B cell (primary cell): Measurements from ENCODE around the gene SYNPR. TPM values are rescaled to one million over a fixed set of nuclear protein-coding genes. Genes with fewer than 3 reads are reported as not detected.

Experiments used
- ATAC-seq: fragments of 200-7000 bp; cut with Tn5 transposase; one replicate; pipeline ENCODE4 v1.10.0; 2021; ENCODE audit warnings: low read depth, mild to moderate bottlenecking, moderate number of reproducible peaks, moderate library complexity
- CTCF ChIA-PET: fragments of 350-600 bp; sonication (Branson Sonifier 250); formaldehyde crosslinking; loops from one replicate; lab custom pipeline; 2021; ENCODE audit warnings: antibody characterized with exemption, inconsistent platforms; lab: Charles Lee
- POLR2A ChIA-PET: fragments of 350-600 bp; sonication (Branson Sonifier 250); formaldehyde crosslinking; loops from one replicate; lab custom pipeline; 2021; ENCODE audit warnings: antibody characterized with exemption; lab: Charles Lee
- DNase-seq: peaks from one replicate; pipeline ENCODE4 v3.0.0; 2013
- H2AFZ ChIP-seq: 2 replicates; pipeline ENCODE4 v1.6.1; 2012; ENCODE audit warnings: mild to moderate bottlenecking, low read depth, low read length; ENCODE audit not compliant: insufficient read depth, poor library complexity, severe bottlenecking
- H3K27ac ChIP-seq, 2 donors: 1 replicate in 1 of 2; 2 replicates in 1 of 2; pipeline ENCODE4 v1.5.1; 2012 to 2013; ENCODE audit warnings: low read length in 2 of 2, mild to moderate bottlenecking in 2 of 2, moderate library complexity in 1 of 2
- H3K27me3 ChIP-seq, 4 experiments: fragments of 200-600 bp in 1 of 4; sonication (generic) in 1 of 4; replicated peaks in 1 of 4; 1 replicate in 2 of 4; 2 replicates in 2 of 4; pipeline versions ENCODE4 v1.6.1 to v1.7.0; 2013 to 2016; ENCODE audit warnings: low read length in 3 of 4, mild to moderate bottlenecking in 2 of 4, mixed read lengths in 1 of 4, moderate library complexity in 1 of 4; ENCODE audit not compliant: insufficient read depth in 4 of 4, control insufficient read depth in 3 of 4; ENCODE audit errors: control extremely low read depth in 1 of 4
- H3K36me3 ChIP-seq, 2 experiments: replicated peaks in 1 of 2; 1 replicate in 1 of 2; 2 replicates in 1 of 2; pipeline versions ENCODE4 v1.6.1 to v1.7.1; 2013; ENCODE audit warnings: low read length in 1 of 2; ENCODE audit not compliant: insufficient read depth in 2 of 2, control insufficient read depth in 1 of 2; ENCODE audit errors: control extremely low read depth in 1 of 2, extremely low read depth in 1 of 2
- H3K4me1 ChIP-seq, 2 donors: fragments of 200-600 bp in 1 of 2; sonication (generic) in 1 of 2; 1 replicate in 1 of 2; 2 replicates in 1 of 2; pipeline versions ENCODE4 v1.5.1 to v1.6.1; 2013 to 2017; ENCODE audit warnings: low read length in 2 of 2; ENCODE audit not compliant: control insufficient read depth in 2 of 2, insufficient read depth in 2 of 2
- H3K4me2 ChIP-seq: replicated peaks from 2 replicates; pipeline ENCODE3; 2012; ENCODE audit warnings: mild to moderate bottlenecking, low read depth, low read length; ENCODE audit not compliant: poor library complexity, severe bottlenecking
- H3K4me3 ChIP-seq, 5 experiments: fragments of 200-600 bp in 1 of 5; sonication (generic) in 1 of 5; 1 replicate in 3 of 5; 2 replicates in 2 of 5; pipeline versions ENCODE4 v1.5.1 to v1.7.0; 2011 to 2016; ENCODE audit warnings: low read length in 4 of 5, mild to moderate bottlenecking in 4 of 5, low read depth in 2 of 5, control low read depth in 1 of 5, moderate library complexity in 1 of 5; ENCODE audit not compliant: insufficient read depth in 1 of 5; ENCODE audit errors: control extremely low read depth in 1 of 5, extremely low read depth in 1 of 5
- H3K79me2 ChIP-seq: fragments of 200-600 bp; sonication (generic); one replicate; pipeline ENCODE4 v1.6.0; 2016; ENCODE audit warnings: low read length; ENCODE audit not compliant: control insufficient read depth, insufficient read depth
- H3K9ac ChIP-seq: fragments of 200-600 bp; sonication (generic); 2 replicates; pipeline ENCODE4 v1.6.1; 2017; ENCODE audit warnings: mild to moderate bottlenecking, low read length, moderate library complexity
- H3K9me3 ChIP-seq, 3 donors: one replicate each; pipeline versions ENCODE4 v1.6.1 to v1.7.1; 2013; ENCODE audit warnings: low read length in 2 of 3; ENCODE audit not compliant: control insufficient read depth in 2 of 3, insufficient read depth in 1 of 3; ENCODE audit errors: control extremely low read depth in 1 of 3
- H4K20me1 ChIP-seq: 2 replicates; pipeline ENCODE4 v1.6.0; 2012; ENCODE audit warnings: mild to moderate bottlenecking, low read length; ENCODE audit not compliant: insufficient read depth, control insufficient read depth, poor library complexity, severe bottlenecking
- H3K27ac Mint-ChIP-seq: one replicate; pipeline ENCODE4 v1.8.0; 2021; ENCODE audit warnings: mixed read lengths
- H3K27me3 Mint-ChIP-seq: one replicate; pipeline ENCODE4 v1.8.0; 2021; ENCODE audit warnings: mixed read lengths
- H3K4me1 Mint-ChIP-seq: one replicate; pipeline ENCODE4 v1.8.0; 2021; ENCODE audit warnings: mixed read lengths
- H3K4me3 Mint-ChIP-seq: one replicate; pipeline ENCODE4 v1.8.0; 2021; ENCODE audit warnings: mixed read lengths
- H3K9me3 Mint-ChIP-seq: one replicate; pipeline ENCODE4 v1.8.0; 2022; ENCODE audit warnings: mixed read lengths; ENCODE audit not compliant: insufficient read depth
- EZH2 ChIP-seq: IDR thresholded peaks from 2 replicates; pipeline ENCODE4 v1.6.1; 2012; ENCODE audit warnings: borderline replicate concordance, low read depth, mild to moderate bottlenecking, moderate library complexity, low read length; ENCODE audit not compliant: insufficient read depth, poor library complexity, severe bottlenecking
- WGBS: methylation state at CpG from one replicate; pipeline ENCODE4 v1.1.5; 2013; ENCODE audit warnings: missing lambda C conversion rate; ENCODE audit not compliant: insufficient coverage; 5-methylcytosine and 5-hydroxymethylcytosine counted together
- intact Hi-C: fragments of 100-400 bp; cut with micrococcal nuclease; formaldehyde crosslinking; loops from one replicate; pipeline ENCODE4 v1.10.0; 2022
- polyA plus RNA-seq: library from polyadenylated mRNA; depleted of rRNA; stranded (reverse); fragments of >200 nt; gene quantifications from 2 replicates; pipeline ENCODE4 v1.2.3, GENCODE V29; 2012
- total RNA-seq, 2 donors: library from RNA; stranded (reverse); fragments of 120-200 nt in 1 of 2; gene quantifications; 1 replicate in 1 of 2; 2 replicates in 1 of 2; pipeline versions ENCODE4 v1.2.3 to v1.2.4, GENCODE V29; 2013 to 2022
- TF ChIP-seq, protein P1 (sequence below): fragments of 200-600 bp; IDR thresholded peaks from one replicate; pipeline ENCODE4 v1.8.0; 2022; ENCODE audit warnings: antibody characterized with exemption, mild to moderate bottlenecking

The SYNPR gene
- total and polyA plus RNA-seq, 2 donors (not counting 1 experiment from before 2014, with no cell fraction given) = not detected

DNA sequence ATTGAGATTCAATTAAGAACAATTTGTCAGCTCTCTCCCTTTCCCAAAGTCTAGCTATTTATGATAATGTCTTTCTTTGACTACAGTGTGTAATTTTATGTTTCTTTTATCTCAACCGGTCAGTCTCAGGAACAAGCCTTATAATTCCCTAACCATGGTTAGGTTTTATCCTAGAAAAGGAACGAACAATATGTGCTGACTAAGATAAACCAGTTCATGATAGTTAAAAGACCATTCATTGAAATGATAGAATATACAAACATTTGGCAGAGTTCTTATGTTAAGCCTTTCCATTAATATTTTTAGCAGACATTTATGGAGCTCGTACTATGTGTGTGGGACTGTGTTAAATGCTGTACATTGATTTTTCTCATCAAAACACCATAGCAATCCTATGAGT is 106.3 kb downstream of the SYNPR start:
- no peak for TF ChIP-seq EZH2
- TF ChIP-seq, protein P1, sequence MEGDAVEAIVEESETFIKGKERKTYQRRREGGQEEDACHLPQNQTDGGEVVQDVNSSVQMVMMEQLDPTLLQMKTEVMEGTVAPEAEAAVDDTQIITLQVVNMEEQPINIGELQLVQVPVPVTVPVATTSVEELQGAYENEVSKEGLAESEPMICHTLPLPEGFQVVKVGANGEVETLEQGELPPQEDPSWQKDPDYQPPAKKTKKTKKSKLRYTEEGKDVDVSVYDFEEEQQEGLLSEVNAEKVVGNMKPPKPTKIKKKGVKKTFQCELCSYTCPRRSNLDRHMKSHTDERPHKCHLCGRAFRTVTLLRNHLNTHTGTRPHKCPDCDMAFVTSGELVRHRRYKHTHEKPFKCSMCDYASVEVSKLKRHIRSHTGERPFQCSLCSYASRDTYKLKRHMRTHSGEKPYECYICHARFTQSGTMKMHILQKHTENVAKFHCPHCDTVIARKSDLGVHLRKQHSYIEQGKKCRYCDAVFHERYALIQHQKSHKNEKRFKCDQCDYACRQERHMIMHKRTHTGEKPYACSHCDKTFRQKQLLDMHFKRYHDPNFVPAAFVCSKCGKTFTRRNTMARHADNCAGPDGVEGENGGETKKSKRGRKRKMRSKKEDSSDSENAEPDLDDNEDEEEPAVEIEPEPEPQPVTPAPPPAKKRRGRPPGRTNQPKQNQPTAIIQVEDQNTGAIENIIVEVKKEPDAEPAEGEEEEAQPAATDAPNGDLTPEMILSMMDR = no peak
- no CpG with 5 or more reads among the region's 3 CpGs for WGBS
- Mint-ChIP-seq H3K27ac (no peak overlapping the region), H3K4me1 (no peaks in the 10 kb centered on the region), H3K9me3 (no peaks in the 10 kb centered on the region), H3K4me3 (no peak overlapping the region), H3K27me3 (no peaks in the 10 kb centered on the region)
- no peak for ATAC-seq
- CTCF ChIA-PET = no interaction called here
- DNase-seq = no peak
- intact Hi-C loops = no loop called here
- POLR2A ChIA-PET = no interaction called here
- Histone ChIP-seq H3K4me1 (no peaks in the 10 kb centered on the region), H3K9me3 (peaks cover 0 to 3% (median 0%) of the 10 kb centered on the region in 3 donors), H3K79me2 (no peaks in the 10 kb centered on the region), H3K4me3 (no peak overlapping the region), H3K27ac (no peak overlapping the region), H3K9ac (no peak overlapping the region), H3K36me3 (no peaks in the 10 kb centered on the region), H3K4me2 (no peak overlapping the region), H4K20me1 (no peaks in the 10 kb centered on the region), H3K27me3 (no peaks in the 10 kb centered on the region), H2AFZ (no peak overlapping the region)

DNA sequence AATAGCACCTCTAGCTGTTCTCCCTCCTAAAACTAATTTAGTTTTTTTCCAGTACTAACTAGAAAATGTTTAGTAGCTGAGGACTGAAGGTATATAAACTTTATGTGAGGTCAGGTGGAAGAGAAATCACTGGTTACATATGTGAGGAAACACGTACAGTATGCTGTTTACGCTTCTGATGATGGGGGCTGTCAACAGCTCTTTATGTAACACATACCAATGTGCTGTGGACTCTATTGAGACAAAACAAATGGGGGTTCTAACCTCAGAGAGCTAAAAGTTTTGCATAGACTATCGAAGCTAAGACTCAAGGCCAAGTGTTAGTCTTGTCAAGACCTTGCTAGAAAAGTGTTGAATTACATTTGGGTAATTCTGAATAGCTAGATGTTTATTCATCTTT is 107.5 kb downstream of the SYNPR start:
- Mint-ChIP-seq H3K27me3 (no peaks in the 10 kb centered on the region), H3K4me1 (no peaks in the 10 kb centered on the region), H3K4me3 (no peak overlapping the region), H3K9me3 (no peaks in the 10 kb centered on the region), H3K27ac (no peak overlapping the region)
- H3K9ac ChIP-seq = no peak overlapping the region
- ATAC-seq = no peak
- no CpG with 5 or more reads among the region's 3 CpGs for WGBS
- POLR2A ChIA-PET = no interaction called here
- H3K4me2 ChIP-seq = no peak overlapping the region
- no peak for DNase-seq
- no peak overlapping the region for H3K27ac ChIP-seq
- H4K20me1 ChIP-seq = no peaks in the 10 kb centered on the region
- CTCF ChIA-PET = no interaction called here
- no peak for TF ChIP-seq EZH2
- TF ChIP-seq, protein P1 = no peak
- H3K79me2 ChIP-seq = no peaks in the 10 kb centered on the region
- H3K4me3 ChIP-seq = no peak overlapping the region
- H3K36me3 ChIP-seq = no peaks in the 10 kb centered on the region
- intact Hi-C loops = no loop called here
- H3K9me3 ChIP-seq = peaks cover 0 to 3% (median 0%) of the 10 kb centered on the region in 3 donors
- no peak overlapping the region for H2AFZ ChIP-seq
- H3K4me1 ChIP-seq = no peaks in the 10 kb centered on the region
- H3K27me3 ChIP-seq = no peaks in the 10 kb centered on the region
